Heart left ventricle (tissue), 13 donors: ENCODE results near the gene KSR2.

ENCODE experiments used
- CTCF ChIP-seq, 12 donors: fragments of 200-600 bp; sonication (generic) in 4 of 12; IDR thresholded peaks; one replicate each; pipeline versions ENCODE4 v1.5.0 to v1.8.0; 2018 to 2022; ENCODE audit warnings: antibody characterized with exemption in 12 of 12, mild to moderate bottlenecking in 5 of 12
- POLR2A ChIP-seq, 2 donors: fragments of 450-650 bp; IDR thresholded peaks; one replicate each; pipeline ENCODE4 v1.6.1; 2017; ENCODE audit warnings: antibody characterized with exemption in 2 of 2, mild to moderate bottlenecking in 2 of 2, moderate library complexity in 2 of 2
- donor health status: ischemic (EF 13 %, LVEDD 7.1; RV severe dilation, severe dysfunction).
- donor health status: DM: no; HTN: yes; CAD: no.
- donor health status: DM: no; HTN: no; CAD: no.
- donor health status: ischemic (EF 25% LVEDD 6.9; RV normal size, moderate dysfunction).
- donor health status: ischemic (EF 25% LVEDD 5.7; RV mildly dilated, moderate dysfunction).
- donor health status: ischemic (EF 35%, LVEDD 5.7; RV mildly dilated, moderate dysfunction).
- donor health status: nonischemic (EF 11% LVEDD 7.7; RV severe dilation, severe dysfunction).
- donor health status: DM: yes; HTN: yes; CAD: no.
- donor health status: PGD.
- donor health status: ischemic (EF 29% LVEDD 5.4; RV normal size, mild dysfunction).
- donor health status: nonischemic (EF 23%, LVEDD 6.1; RV moderate dilation, normal function).

GRCh38 chr12:117525766-117526165, 443.0 kb downstream of the KSR2 start:
- TF ChIP-seq POLR2A (IDR thresholded peaks at IDR 0.05) (no peak), CTCF (IDR thresholded peaks at IDR 0.05) (no peak)
